ENCODE measurements around the gene ROCK2.

ROCK2 gene

GRCh38 chr2:11343650-11344341 lies 640 bp downstream of the ROCK2 start (continued):
- no peak for TF ChIP-seq REST (tag by site-specific recombination; IDR thresholded peaks at IDR 0.05)
- TF ChIP-seq ZBTB20 (tag by site-specific recombination; IDR thresholded peaks at IDR 0.05): peak; percentile 65
- no peak for TF ChIP-seq ZNF211 (tag by site-specific recombination; IDR thresholded peaks at IDR 0.05; ENCODE audit: low read depth)
- no peak for TF ChIP-seq ZBTB21 (tag by site-specific recombination; IDR thresholded peaks at IDR 0.05)
- 0 out of 2 replicates have a peak, but pooled peaks have one; percentile 17 for TF ChIP-seq ZBTB11 (tag by site-specific recombination; conservative IDR thresholded peaks at IDR 0.05; ENCODE audit: low read depth)
- TF ChIP-seq ZNF341 (tag by site-specific recombination; IDR thresholded peaks at IDR 0.05; ENCODE audit: low read depth): peak; percentile 59
- TF ChIP-seq SALL2 (tag by site-specific recombination; IDR thresholded peaks at IDR 0.05; ENCODE audit: borderline replicate concordance): no peak
- no peak for TF ChIP-seq ZNF146 (tag by site-specific recombination; IDR thresholded peaks at IDR 0.05)
- peak; percentile 75 for TF ChIP-seq ZFHX2 (tag by site-specific recombination; conservative IDR thresholded peaks at IDR 0.05)
- TF ChIP-seq ZNF2 (tag by site-specific recombination; IDR thresholded peaks at IDR 0.05): no peak
- TF ChIP-seq ELK4 (IDR thresholded peaks at IDR 0.05; ENCODE audit: borderline replicate concordance, low read depth, low read length): no peak
- TF ChIP-seq ZNF18 (tag by site-specific recombination; IDR thresholded peaks at IDR 0.05): 0 out of 2 replicates have a peak, but pooled peaks have one; percentile 16
- no peak; the same call in 1 of the 2 replicates for TF ChIP-seq KLF7 (tag by site-specific recombination; IDR thresholded peaks at IDR 0.05; ENCODE audit: borderline replicate concordance)
- no peak for TF ChIP-seq ZNF155 (tag by site-specific recombination; IDR thresholded peaks at IDR 0.05)
- TF ChIP-seq OVOL3 (tag by site-specific recombination; IDR thresholded peaks at IDR 0.05): no peak
- no peak for TF ChIP-seq ZNF174 (tag by site-specific recombination; IDR thresholded peaks at IDR 0.05)
- TF ChIP-seq ZNF366 (tag by site-specific recombination; conservative IDR thresholded peaks at IDR 0.05): 0 out of 2 replicates have a peak, but pooled peaks have one; percentile 24
- peak; percentile 79 for TF ChIP-seq KLF1 (tag by site-specific recombination; IDR thresholded peaks at IDR 0.05)
- TF ChIP-seq GLIS1 (tag by site-specific recombination; IDR thresholded peaks at IDR 0.05): peak; percentile 47
- no peak for TF ChIP-seq ZNF768 (tag by site-specific recombination; IDR thresholded peaks at IDR 0.05)
- TF ChIP-seq PRDM10 (tag by site-specific recombination; IDR thresholded peaks at IDR 0.05): peak; percentile 90
- peak; percentile 73 for TF ChIP-seq ZBTB26 (tag by site-specific recombination; optimal IDR thresholded peaks at IDR 0.05)
- TF ChIP-seq ZNF501 (tag by site-specific recombination; IDR thresholded peaks at IDR 0.05): 0 out of 2 replicates have a peak, but pooled peaks have one; percentile 38
- no peak for TF ChIP-seq ZNF580 (tag by site-specific recombination; IDR thresholded peaks at IDR 0.05)

Measured in HEK293 (cell line).